ENCODE measurements around the gene SCN4B.
A peak's percentile ranks its signal among the peaks of the same experiment; 100 is the strongest.

The SCN4B gene

DNA sequence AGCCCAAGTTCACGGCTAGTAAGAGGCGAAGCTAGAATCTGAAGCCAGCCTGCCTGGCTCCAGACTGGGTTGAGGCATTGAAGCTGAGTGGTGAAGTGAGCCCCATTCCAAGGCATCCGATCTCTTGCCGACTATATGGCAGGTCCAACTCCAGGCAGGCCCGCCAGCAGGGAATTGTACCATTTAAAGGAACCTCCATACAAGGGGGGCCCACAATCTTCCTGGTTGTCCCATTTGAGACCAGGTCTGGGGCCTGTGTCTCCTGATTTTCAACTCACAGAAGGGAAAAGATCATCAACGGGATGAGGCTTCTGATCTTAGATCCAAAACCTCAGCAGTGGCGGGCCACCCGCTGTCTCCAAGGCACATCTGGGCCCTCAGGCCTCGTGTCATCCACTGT is 19.7 kb upstream of the SCN4B start:
- DNase-seq = no peak

DNA sequence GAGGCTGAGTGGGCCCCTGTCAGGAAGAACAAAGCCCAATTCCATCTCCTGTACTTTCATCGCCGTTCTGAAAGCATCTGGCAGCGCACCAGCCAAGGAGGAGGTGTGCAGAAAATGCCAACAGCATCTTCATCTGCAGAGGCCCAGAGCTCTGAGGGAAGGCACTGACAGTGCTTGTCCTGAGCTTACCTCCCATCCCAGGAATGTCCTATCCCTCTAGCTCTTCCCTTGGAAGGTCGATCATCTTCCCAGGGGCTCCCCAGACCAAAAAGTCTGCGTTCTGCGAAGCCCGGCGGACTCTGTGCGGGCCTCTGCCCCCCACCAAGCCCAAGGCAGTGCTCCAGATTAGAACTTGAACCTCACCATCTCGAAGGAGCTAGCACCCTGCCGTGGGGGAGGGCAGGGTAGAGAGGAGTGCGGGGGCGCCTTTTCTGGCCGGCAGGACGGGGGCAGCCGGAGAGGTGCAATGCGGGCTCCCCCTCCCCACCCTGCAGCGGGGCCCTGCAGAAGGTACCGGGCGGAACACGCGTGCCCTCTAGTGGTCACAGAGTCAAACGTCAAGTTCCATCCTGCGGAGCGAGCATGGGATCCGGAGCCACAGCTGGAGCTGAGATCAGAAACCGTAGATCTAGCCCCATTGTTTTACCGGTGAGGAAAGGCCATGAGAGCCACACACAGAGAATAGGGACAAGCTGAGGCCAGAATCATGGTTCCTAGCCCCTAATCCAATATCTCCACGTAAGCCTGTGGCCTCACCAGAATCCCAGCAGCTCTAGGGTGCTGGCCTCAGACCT is 18.8 kb upstream of the SCN4B start:
- peak; percentile 83 for DNase-seq

DNA sequence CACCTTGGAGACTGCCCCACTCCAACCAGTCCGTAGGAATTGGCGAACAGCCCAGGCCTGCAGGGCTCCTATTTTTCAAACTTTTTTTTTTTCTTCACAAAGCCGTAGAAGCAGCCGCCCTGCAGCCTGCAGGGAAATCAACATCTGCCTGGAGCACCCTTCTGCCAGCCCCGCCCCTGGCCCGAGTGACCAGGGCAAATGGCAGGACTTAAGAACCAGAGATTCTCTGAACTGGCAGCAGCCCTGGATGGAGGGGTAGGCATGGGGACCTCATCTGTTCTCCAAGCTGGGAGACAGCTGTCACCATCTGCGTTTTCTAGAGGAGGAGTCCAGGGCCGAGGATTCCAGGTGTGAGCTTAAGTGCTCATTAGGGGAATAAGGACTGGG is 18.3 kb upstream of the SCN4B start:
- no peak for DNase-seq

DNA sequence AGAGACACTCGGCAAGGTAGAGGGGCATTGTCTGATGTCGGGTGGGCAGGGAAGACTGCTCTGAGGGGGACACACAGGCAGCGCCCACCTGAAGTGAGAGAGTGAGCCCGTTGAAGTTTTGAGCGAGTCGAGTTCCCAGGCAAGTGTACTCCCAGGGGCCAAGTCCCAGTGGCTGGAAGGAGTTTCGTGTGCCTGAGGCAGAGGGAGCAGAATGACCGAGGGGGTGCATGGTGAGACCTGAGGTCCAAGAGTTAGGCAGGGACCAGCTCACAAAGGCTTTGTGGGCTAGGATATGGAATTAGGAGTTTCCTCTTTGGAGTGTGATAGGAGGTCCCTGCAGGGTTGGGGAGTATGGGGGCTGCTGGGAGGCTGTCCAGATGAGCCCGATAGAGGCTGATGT is 17.6 kb upstream of the SCN4B start:
- DNase-seq = no peak

DNA sequence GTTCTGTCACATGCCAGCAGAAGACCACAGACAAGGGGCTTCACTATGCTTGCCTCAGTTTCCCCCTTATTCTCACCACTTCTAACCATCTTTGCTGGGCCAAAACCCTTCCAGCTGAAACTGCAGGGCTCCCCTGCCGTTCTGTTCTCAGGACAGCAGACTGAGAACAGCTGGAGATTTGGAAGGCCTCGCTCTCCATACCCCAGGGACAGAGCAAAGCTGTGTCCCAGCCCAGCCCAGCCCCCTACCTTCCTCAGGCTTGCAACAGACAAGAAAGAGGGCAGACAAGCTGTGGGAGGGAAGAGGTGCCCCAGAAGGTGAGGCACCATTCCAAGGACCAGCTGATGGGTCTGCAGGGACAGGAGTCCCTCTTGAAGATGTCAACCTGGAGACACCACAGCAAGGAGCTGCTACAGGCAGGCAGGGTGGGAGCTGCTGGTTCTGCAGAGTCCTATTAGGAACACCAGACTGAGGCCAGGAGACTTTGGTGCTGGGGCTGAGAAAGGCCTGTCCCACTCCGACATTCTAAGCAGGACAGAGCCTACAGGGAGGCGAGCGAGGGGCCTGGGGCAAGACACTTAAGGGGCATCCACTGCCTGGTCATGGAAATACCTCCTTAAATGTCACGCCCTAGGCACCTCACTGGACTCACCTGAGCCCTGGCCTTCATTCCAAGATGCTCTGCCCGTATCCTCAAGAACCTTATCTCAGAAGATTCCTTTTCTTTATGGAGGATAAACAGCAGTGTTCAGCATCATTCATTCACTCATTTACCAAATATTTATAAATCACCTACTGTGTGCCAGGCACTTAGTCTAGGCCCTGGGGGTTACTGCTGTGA is 16.9 kb upstream of the SCN4B start:
- no peak for DNase-seq

DNA sequence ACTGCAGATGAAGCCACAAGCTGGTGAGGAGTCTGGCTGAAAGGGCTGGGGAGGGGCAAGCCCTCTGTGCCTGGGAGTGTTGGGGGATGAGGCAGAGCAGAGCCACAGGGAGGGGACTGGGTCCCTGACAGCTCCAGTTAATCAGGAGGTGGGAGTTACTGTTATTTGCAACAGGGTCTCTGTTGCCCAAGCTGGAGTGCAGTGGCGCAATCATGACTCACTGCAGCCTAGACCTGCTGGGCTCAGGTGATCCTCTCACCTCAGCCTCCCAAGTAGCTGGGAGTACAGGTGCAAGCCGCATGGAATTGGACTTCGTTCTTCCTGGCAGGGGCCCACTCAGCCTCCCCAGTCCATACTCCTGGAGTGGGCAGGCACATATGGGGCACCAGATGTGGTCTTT is 16.1 kb upstream of the SCN4B start:
- no peak for DNase-seq

DNA sequence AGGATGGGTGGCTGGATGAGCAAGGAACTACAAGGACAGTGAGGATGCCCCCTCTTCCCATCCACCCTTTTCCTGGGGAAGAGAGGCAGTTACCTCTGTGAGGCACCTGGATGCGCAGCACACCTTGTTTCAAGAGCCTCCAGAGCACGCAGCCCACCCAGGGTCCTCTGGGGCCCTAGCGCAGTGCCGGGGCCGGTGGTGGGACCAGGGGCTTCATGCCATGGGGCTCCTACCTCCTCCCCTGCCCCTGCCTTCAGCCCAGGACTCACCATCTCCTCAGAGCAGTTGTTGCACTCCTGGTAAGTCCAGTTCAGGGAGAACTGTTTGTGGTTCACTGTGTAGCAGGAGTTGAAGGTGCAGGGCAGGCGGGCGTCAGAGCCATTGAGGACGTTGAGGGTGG is 15.7 kb upstream of the SCN4B start:
- no peak for DNase-seq

DNA sequence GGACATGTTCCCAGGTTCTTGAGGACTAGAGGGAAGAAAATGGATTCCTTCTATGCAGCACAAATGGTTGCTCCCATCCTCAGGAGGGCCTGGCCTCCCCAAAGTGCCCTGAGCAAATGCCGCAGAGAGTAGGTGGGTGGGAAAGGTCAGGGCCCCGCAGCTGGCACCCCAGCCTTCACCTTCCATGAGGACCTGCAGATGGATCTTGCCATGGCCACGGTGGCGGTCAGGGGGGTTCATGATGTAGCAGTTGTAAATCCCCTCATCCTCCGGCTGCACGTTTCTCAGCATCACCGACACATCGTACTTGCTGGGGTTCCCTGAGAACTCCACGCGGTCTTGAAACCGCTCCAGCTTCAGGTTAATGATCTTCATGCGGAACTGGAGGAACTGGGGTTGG is 15.3 kb upstream of the SCN4B start:
- no peak for DNase-seq

DNA sequence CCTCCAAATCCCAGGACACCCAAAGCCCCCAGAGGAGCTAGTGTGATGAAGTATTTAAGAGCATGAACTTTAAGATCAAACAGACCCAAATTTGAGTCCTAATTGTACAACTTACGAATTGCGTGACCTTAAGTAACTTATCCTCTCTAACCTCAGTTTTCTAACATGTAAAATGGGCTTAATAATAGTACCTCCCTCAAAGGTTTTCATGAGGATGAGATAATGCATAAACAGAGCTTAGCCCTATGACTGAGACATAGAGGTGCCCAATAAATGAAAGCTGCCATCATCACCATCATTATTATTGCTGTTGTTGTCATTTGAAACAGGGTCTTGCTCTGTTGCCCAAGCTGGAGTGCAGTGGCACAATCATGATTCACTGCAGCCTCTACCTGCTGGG is 14.6 kb upstream of the SCN4B start:
- no peak for DNase-seq

DNA sequence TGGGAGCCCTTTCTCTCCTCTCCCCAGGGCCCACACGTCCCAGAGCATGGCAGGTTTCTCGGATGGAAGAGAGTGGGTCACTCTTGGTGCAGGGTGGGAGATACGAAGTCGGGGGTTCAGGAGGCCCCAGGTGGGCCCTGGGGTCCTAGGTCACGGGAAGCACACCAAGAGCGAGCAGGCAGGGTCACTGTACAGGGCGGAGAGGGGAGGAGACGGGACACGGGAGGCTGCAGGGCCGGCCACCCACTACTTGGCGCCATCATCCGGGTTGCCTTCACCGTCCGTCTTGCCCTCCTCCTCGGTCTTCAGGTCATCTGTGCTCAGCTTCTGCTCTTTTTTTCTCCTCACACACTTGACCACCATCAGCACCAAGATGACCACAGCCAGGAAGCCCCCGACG is 14.0 kb upstream of the SCN4B start:
- DNase-seq = no peak

DNA sequence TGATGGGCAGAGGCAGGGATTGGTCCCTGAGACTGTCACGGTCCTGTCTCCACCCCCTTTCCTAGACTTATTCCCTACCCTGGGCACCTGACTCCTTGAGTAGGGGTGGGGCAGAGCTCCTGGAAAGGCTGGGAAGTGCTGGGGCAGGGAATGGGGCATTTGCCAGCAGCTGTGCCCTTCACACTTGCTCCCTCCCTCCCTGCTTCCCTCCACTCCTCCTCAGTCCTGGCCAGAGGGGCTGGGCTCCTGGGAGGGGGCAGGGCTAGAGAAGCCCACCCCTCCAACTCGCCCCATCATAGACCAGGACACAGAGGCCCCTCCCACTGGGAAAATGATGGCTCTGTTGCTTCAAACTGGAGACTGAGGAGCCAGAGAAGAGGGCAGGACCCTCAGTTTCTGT is 12.3 kb upstream of the SCN4B start:
- no peak for DNase-seq

DNA sequence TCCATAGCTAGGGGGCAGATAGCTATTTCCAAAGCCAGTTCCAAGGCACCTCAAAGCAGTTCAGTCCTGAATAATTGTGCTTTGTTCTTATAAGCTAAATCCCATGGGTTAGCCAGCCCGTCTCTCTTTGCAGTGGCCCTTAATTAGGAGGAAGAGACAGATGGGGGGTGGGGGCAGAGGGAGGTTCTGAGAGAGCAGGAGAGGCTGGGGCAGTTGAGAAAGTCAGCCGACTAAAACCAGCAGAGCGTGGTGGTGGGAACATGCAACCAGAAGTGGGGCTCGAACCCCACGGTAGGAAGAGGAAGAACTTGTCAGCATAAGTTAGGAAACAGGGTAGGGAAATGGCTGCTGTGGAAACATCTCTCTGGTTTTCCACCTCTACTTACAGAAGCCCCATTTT is 10.9 kb upstream of the SCN4B start:
- DNase-seq = no peak

DNA sequence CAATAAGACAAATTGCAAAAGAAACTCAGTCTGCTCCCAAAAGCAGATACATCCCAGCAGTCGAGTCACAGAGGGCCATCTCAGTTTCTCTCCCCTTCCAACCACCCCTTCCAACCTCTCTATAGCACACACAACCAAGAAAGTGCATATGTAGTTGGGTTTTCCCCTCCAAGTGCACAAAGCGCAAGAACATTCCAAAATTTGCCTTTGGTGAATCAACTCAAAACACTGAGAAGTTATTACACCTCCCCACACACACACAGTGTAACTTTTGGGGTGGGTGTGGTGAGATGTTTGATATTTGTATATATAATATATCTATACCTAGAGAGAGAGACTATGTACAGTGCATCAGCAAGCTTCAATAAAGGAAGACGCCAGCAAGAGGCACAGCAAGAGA is 10.2 kb upstream of the SCN4B start:
- no peak for DNase-seq

DNA sequence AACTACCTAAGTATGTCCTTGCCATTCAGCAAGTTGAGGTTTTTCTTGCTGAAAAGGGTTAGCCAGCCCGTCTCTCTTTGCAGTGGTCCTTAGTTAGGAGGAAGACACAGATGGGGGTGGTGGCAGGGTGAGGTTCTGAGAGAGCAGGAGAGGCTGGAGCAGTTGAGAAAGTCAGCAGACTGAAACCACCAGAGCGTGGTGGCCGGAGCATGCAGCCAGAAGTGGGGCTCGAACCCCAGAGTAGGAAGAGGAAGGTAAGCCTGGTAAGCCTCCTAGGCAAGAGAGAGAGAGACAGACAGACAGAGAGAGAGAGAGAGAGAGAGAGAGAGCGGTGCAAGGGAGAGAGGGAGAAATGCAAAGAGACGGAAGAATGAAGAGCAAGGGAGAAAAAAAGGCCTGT is 9.2 kb upstream of the SCN4B start:
- no peak for DNase-seq

DNA sequence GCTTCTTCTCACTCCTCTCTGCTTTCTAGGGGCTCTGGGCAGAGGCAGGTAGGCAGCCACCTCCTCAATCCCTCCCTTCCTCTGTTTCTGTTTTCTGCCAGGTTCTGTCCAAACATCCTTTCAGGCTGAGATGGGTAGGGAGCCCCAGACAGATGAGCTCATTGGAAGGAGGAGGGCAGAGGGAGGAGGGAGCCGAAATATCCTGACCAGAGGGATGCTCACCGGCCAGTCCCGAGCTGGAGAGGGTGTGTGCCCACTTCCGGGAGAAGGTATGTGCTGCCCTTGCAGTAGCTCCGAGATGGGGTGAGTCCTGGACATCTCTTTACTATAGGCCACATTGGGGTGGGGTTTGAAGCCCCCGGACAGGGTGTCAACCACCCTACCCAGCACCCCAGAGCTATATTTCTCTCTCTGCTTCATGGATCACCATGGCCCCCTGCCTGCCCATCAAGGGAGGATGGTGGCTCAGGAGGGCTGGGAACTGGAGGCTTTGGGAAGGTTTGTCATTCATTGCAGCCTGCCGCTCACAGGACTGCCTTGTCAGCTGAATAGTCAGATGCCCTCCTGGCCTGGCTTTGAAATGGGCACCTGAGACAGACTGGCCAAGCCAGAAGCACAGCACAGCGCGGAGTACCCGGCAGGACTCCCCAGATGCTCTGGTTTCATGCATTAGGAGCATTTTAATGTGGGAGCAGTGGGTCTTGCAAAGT is 4.7 kb upstream of the SCN4B start:
- no peak for DNase-seq

DNA sequence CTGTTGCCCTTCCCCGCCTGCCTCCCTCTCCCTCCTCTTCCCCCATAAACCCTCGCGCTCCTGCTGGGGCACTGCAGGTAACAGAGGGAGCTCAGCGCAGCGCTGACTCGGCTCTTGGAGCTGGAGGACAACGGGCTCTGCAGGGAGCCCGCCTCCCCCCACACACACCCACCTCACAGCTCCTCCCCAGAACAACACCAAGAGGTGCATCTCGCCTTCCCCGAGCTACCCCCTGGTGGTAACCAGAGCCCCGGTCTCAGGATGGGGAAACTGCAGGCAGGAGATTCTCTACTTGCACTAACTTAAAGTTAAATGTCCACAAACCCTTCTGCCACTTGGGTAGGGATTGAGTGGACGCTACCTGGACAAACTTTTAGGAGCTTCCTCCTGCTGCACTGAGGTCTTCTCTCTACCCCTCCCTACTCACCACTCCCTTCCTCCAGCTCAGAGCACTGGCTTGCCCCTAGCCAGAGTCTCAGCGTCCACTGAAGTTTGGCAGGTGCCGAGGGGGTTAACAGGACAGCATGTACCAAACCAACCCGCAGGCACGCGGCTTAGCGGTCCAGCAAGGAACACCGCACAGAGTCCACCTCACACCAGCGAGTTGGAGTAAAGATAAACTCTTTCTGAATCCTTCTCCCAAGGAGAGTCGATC is 4.0 kb upstream of the SCN4B start:
- no peak for DNase-seq

DNA sequence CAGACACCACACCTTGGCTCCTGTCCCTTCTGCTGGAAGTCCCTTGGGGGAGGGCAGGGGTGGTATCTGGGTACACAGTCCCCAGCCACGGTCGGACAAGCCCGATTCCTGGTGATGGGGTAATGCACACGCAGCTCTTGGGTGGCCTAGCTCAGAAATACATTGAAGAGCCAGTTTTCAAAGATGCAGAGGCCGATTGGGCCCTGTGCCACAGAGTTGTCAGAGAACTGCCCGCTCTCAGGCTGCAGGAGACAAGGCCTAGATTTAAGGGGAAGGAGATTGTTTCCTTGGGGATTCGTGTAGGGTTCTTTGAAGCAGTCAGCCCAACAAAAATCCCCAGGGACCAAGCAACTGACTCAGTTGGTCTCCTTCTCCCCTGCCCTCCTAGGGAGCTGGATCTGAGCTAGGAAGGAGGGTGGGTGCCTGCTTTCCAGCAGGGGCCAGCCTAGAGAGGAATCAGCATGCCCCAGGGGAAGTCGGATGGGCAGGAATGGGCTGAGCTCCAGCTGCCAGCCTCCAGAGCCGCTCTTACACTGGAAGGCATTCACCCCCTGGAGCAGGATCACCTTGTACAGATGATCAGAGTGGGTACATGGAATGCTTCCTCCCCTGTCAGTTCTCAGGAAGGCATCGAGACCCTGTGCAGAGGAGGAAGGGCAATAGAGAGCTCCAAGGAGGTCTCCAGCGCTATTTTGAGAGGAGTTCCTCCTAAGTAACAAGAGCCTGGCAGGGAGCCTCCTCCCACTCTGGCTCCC is 3.3 kb upstream of the SCN4B start:
- DNase-seq = no peak

DNA sequence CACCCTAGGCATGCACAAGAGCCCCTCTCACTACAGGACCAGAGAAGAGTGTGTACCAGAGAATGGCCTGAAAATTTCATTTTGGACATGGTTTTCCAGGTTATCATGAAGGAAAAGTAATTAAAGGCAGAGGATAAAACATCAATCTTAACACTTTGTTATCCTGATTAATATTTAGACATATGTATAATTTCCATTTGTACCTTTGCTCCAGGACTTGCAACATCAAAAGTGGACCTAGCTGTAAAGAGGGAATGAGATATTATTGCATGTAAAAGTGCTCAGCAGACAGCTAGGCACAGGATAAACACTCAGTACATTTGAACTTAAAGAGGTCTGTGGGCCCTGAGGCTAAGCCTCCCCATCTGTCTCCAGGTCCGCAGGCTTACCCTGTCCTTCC is 2.0 kb upstream of the SCN4B start:
- no peak for DNase-seq

DNA sequence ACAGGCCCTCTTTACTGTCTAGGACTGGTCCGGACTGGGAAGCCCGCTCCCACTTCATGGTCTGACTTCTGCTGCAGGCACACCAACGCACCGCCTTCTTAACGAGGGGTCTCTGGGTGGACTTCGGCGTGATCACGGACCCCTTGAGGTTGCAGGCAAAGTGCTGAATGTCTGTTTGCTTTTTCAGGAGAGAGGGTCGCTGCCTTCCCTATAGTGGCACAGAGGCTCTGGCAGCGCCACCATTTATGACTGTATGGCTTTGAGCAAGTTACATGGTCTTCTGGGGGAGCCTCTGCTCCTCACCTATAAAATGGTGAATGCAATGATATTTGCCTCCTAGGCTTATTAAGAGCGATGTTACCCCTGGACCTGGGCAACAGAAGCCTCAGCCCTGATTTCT is 1.4 kb upstream of the SCN4B start:
- no peak for DNase-seq

DNA sequence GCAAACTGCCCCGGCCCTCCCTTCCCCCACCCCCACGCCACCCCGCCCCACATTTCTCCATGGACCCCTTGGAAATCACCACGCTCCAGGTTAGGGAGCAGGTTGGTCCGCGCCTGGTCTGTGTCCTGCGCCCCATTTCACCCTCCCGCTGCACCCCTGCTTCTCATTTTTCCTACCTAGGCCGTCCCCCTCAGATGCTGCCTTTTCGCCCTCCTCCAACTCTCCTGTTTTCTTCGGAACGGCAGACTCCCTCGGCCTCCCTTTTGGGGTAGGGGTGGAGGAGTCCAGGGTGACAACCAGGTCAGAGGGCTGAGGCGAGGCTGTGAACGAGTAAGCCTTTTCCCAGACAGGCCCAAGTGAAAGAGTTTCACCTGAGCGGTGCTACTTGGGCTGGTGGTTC is 893 bp upstream of the SCN4B start:
- DNase-seq = no peak

DNA sequence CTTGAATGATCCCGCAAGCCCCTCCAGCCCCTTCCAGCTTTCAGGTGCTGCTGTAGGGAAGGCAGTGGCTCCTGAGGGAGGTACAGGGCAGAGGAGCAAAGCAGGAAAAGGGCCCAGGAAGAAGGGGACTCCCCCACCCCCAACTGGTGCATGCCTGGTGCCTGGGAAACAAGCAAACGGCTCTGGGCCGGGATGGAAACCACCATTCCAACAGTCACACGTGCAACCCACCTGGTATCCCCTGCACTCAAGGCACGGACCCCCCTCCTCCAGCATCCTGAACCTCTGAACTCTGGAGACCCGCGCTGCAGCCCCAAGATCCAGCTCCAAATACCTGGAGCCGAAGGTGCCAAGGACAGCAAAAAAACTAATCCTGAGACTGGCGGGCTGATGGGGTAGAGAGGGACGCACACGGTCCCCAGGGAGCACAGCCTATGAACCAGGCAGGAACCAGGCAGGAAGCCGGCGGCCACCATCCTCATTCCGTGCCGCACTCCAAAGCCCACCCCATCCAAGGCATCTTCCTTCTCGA is 537 bp downstream of the SCN4B start:
- DNase-seq = no peak

DNA sequence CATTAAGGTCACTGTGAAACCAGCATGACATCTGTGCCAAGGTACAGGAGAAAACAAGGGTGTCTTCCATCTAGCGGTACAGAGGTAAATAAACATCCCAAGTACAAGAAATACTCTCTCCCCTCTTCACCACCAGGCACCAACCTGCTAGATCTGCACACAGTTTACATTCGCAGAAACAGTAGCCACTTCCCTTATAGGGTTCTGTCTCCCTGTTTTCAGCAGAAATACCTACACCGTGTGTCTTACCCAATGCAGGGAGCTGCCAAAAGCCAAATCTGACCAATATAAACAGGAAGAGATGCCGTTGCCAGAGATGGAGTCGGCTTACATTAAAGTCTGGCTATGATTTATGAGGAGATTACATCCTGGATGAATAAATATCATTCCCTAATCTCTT is 1.2 kb downstream of the SCN4B start:
- no peak for DNase-seq
